ENCODE data around the gene CAMTA1. TPM values are rescaled to one million over a fixed set of nuclear protein-coding genes. Genes with fewer than 3 reads are reported as not detected.

The CAMTA1 gene
- total RNA-seq, 3 donors from 2014 or later: 73.4 to 114 (median 82.6) TPM

GRCh38 chr1:7630378-7630777, 845.1 kb downstream of the CAMTA1 start:
- DNase-seq (no peak), ATAC-seq (no peak)
- no peak overlapping the region for H3K4me3 ChIP-seq
- intact Hi-C loops (cut with DNase I, micrococcal nuclease): no loop called here
- no peaks in the 10 kb centered on the region for H3K4me1 ChIP-seq (ENCODE audit: low read depth)
- H3K9me3 ChIP-seq: no peaks in the 10 kb centered on the region
- TF ChIP-seq CTCF (IDR thresholded peaks at IDR 0.05): no peak
- H3K36me3 ChIP-seq (ENCODE audit: low read depth): no peaks in the 10 kb centered on the region

- no peak overlapping the region for H3K4me3 ChIP-seq
- H3K36me3 ChIP-seq (ENCODE audit: low read depth): no peaks in the 10 kb centered on the region
- no peaks in the 10 kb centered on the region for H3K9me3 ChIP-seq
- DNase-seq (no peak), ATAC-seq (no peak)
- no peaks in the 10 kb centered on the region for H3K4me1 ChIP-seq (ENCODE audit: low read depth)
- no peak for TF ChIP-seq CTCF (IDR thresholded peaks at IDR 0.05)
- intact Hi-C loops (cut with DNase I, micrococcal nuclease): no loop called here
These were observed 846.9 kb downstream of the CAMTA1 start for GRCh38 chr1:7632176-7632575.

GRCh38 chr1:7632681-7633080, 847.4 kb downstream of the CAMTA1 start:
- TF ChIP-seq CTCF (IDR thresholded peaks at IDR 0.05): no peak
- intact Hi-C loops (cut with DNase I, micrococcal nuclease): no loop called here
- Histone ChIP-seq H3K4me3 (no peak overlapping the region), H3K36me3 (ENCODE audit: low read depth) (no peaks in the 10 kb centered on the region), H3K4me1 (ENCODE audit: low read depth) (no peaks in the 10 kb centered on the region), H3K9me3 (no peaks in the 10 kb centered on the region)
- DNase-seq: no peak
- no peak for ATAC-seq

- H3K4me1 ChIP-seq (ENCODE audit: low read depth): no peaks in the 10 kb centered on the region
- no peak for TF ChIP-seq CTCF (IDR thresholded peaks at IDR 0.05)
- no peaks in the 10 kb centered on the region for H3K36me3 ChIP-seq (ENCODE audit: low read depth)
- no peak for DNase-seq
- intact Hi-C loops (cut with DNase I, micrococcal nuclease): no loop called here
- no peak for ATAC-seq
- H3K4me3 ChIP-seq: no peak overlapping the region
- no peaks in the 10 kb centered on the region for H3K9me3 ChIP-seq
These were observed 848.4 kb downstream of the CAMTA1 start for GRCh38 chr1:7633506-7634245.

- no peaks in the 10 kb centered on the region for H3K4me1 ChIP-seq (ENCODE audit: low read depth)
- intact Hi-C loops (cut with DNase I, micrococcal nuclease): no loop called here
- no peak overlapping the region for H3K4me3 ChIP-seq
- ATAC-seq (no peak), DNase-seq (no peak)
- H3K36me3 ChIP-seq (ENCODE audit: low read depth): no peaks in the 10 kb centered on the region
- TF ChIP-seq CTCF (IDR thresholded peaks at IDR 0.05): no peak
- no peaks in the 10 kb centered on the region for H3K9me3 ChIP-seq
These were observed 849.4 kb downstream of the CAMTA1 start for GRCh38 chr1:7634546-7635240.

All from mucosa of descending colon (tissue), 3 donors.